Endodermal cell (in vitro differentiated cells): ENCODE data around the gene KDM8. TPM values are rescaled to one million over a fixed set of nuclear protein-coding genes. Genes with fewer than 3 reads are reported as not detected.
"Not testable (repeated sequence)": the region's sequence is repeated elsewhere in the genome, so short reads cannot be mapped to it uniquely, and the experiment has no call there.

Experiments used
- DNase-seq: peaks from one replicate; pipeline ENCODE4 v3.0.0-alpha.2; 2017
- H3K27ac ChIP-seq: 2 replicates; pipeline ENCODE4 v1.5.1; 2013; ENCODE audit warnings: mild to moderate bottlenecking, low read depth, low read length, moderate library complexity
- H3K27me3 ChIP-seq: 2 replicates; pipeline ENCODE4 v1.6.1; 2013; ENCODE audit warnings: mild to moderate bottlenecking, low read length, moderate library complexity; ENCODE audit not compliant: insufficient read depth, control insufficient read depth, poor library complexity, severe bottlenecking
- H3K36me3 ChIP-seq: 2 replicates; pipeline ENCODE4 v1.7.0; 2013; ENCODE audit warnings: mild to moderate bottlenecking, low read length, moderate library complexity; ENCODE audit not compliant: control insufficient read depth, insufficient read depth
- H3K4me1 ChIP-seq: one replicate; pipeline ENCODE4 v1.7.0; 2013; ENCODE audit warnings: low read length; ENCODE audit not compliant: control insufficient read depth, insufficient read depth
- H3K4me3 ChIP-seq: 2 replicates; pipeline ENCODE4 v1.5.1; 2013; ENCODE audit warnings: mild to moderate bottlenecking, low read length, moderate library complexity
- H3K9ac ChIP-seq: 2 replicates; pipeline ENCODE4 v1.6.1; 2013; ENCODE audit warnings: mild to moderate bottlenecking, low read length, moderate library complexity; ENCODE audit not compliant: poor library complexity, severe bottlenecking; ENCODE audit errors: extremely low read depth
- H3K9me3 ChIP-seq: 2 replicates; pipeline ENCODE4 v1.6.1; 2013; ENCODE audit warnings: mild to moderate bottlenecking, low read length, moderate library complexity; ENCODE audit not compliant: control insufficient read depth
- H3K27ac Mint-ChIP-seq: 2 replicates; pipeline ENCODE4 v1.8.0; 2020; ENCODE audit warnings: mixed read lengths
- H3K27me3 Mint-ChIP-seq: 2 replicates; pipeline ENCODE4 v1.8.0; 2021; ENCODE audit warnings: mild to moderate bottlenecking, mixed read lengths; ENCODE audit not compliant: insufficient read depth
- H3K36me3 Mint-ChIP-seq: 2 replicates; pipeline ENCODE4 v1.8.0; 2020; ENCODE audit warnings: low read depth, mixed read lengths
- H3K4me1 Mint-ChIP-seq: 2 replicates; pipeline ENCODE4 v1.8.0; 2020; ENCODE audit warnings: mixed read lengths
- H3K4me3 Mint-ChIP-seq: 2 replicates; pipeline ENCODE4 v1.8.0; 2020; ENCODE audit warnings: mild to moderate bottlenecking, moderate library complexity, mixed read lengths
- H3K9me3 Mint-ChIP-seq: 2 replicates; pipeline ENCODE4 v1.8.0; 2020; ENCODE audit warnings: mild to moderate bottlenecking, mixed read lengths
- WGBS, 2 experiments: methylation state at CpG; one replicate each; pipeline versions ENCODE4 v1.1.5 to v1.1.7; 2013; ENCODE audit warnings: missing lambda C conversion rate in 2 of 2, mixed read lengths in 1 of 2; ENCODE audit not compliant: insufficient coverage in 1 of 2, insufficient read length in 1 of 2; 5-methylcytosine and 5-hydroxymethylcytosine counted together
- total RNA-seq, 2 donors: library from RNA; stranded (reverse); fragmentation: NEBNext Ultra II Directional in 1 of 2; extraction: Animal tissue kit (Norgen Biotek cat#: 25700) in 1 of 2; gene quantifications; 2 replicates in 1 of 2; 3 replicates in 1 of 2; pipeline ENCODE4 v1.2.1, GENCODE V29; 2021
- TF ChIP-seq, protein P1 (sequence below): fragments of 200-600 bp; sonication (generic); conservative IDR thresholded peaks from 2 replicates; pipeline ENCODE4 v1.5.0; 2021; ENCODE audit warnings: antibody characterized with exemption, mild to moderate bottlenecking

The KDM8 gene
- total RNA-seq, 2 donors from 2014 or later, result 11.0 to 12.1 TPM

- peak overlapping the region; percentile 91 for H3K4me3 ChIP-seq
- H3K4me1 Mint-ChIP-seq, result peaks cover 27% of the 10 kb centered on the region
- H3K9ac ChIP-seq, result peak overlapping the region; percentile 87
- H3K9me3 ChIP-seq, result no peaks in the 10 kb centered on the region
- H3K27ac Mint-ChIP-seq, result peak overlapping the region; percentile 100
- no peaks in the 10 kb centered on the region for H3K27me3 Mint-ChIP-seq
- TF ChIP-seq, protein P1, sequence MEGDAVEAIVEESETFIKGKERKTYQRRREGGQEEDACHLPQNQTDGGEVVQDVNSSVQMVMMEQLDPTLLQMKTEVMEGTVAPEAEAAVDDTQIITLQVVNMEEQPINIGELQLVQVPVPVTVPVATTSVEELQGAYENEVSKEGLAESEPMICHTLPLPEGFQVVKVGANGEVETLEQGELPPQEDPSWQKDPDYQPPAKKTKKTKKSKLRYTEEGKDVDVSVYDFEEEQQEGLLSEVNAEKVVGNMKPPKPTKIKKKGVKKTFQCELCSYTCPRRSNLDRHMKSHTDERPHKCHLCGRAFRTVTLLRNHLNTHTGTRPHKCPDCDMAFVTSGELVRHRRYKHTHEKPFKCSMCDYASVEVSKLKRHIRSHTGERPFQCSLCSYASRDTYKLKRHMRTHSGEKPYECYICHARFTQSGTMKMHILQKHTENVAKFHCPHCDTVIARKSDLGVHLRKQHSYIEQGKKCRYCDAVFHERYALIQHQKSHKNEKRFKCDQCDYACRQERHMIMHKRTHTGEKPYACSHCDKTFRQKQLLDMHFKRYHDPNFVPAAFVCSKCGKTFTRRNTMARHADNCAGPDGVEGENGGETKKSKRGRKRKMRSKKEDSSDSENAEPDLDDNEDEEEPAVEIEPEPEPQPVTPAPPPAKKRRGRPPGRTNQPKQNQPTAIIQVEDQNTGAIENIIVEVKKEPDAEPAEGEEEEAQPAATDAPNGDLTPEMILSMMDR, result no peak
- no peaks in the 10 kb centered on the region for H3K27me3 ChIP-seq
- peak overlapping the region; percentile 42 for H3K27ac ChIP-seq
- peaks cover 11% of the 10 kb centered on the region for H3K4me1 ChIP-seq
- H3K36me3 ChIP-seq, result no peaks in the 10 kb centered on the region
- DNase-seq, result no peak
- peak overlapping the region; percentile 89 for H3K4me3 Mint-ChIP-seq
- no peaks in the 10 kb centered on the region for H3K36me3 Mint-ChIP-seq
- H3K9me3 Mint-ChIP-seq, result peaks cover 24% of the 10 kb centered on the region
- WGBS, 2 experiments, result 33 to 62% methylated on average over 7 to 14 of the region's 14 CpGs
These were observed 1.1 kb downstream of the KDM8 start for GRCh38 chr16:27204312-27204915.

DNA sequence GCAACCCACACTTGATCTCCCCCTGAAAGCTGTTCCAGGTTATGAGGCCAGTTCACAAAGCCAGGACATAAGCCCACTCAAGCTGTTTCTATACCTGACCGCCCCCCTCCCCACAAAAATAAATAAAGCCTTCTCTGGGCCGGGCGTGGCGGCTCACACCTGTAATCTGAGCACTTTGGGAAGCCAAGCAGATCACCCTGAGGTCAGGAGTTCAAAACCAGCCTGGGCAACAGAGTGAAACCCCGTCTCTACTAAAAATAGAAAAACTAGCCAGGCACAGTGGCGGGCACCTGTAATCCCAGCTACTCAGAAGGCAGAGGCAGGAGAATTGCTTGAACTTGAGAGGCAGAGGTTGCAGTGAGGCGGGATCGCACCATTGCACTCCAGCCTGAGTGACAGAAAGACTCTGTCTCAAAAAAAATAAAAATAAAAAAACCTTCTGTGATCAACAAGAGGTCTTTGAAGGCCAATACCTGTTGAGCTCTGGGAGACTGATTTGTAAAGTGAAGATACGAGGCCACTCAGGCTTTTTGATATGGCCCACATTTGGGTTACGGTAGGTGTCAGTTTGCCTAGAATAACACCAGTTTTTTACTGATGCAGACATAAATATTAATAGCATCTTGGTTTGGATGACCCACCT, 2.2 kb downstream of the KDM8 start:
- peak; percentile 22 for DNase-seq
- Mint-ChIP-seq H3K27ac (no peak overlapping the region), H3K27me3 (no peaks in the 10 kb centered on the region), H3K9me3 (peaks cover 17% of the 10 kb centered on the region), H3K36me3 (peaks cover 3% of the 10 kb centered on the region), H3K4me1 (peaks cover 27% of the 10 kb centered on the region), H3K4me3 (no peak overlapping the region)
- Histone ChIP-seq H3K27ac (no peak overlapping the region), H3K4me1 (peaks cover 11% of the 10 kb centered on the region), H3K27me3 (no peaks in the 10 kb centered on the region), H3K9ac (no peak overlapping the region), H3K36me3 (no peaks in the 10 kb centered on the region), H3K9me3 (no peaks in the 10 kb centered on the region), H3K4me3 (no peak overlapping the region)
- TF ChIP-seq, protein P1, result peak; percentile 29
- 91 to 93% methylated on average over 6 to 10 of the region's 10 CpGs for WGBS, 2 experiments

DNA sequence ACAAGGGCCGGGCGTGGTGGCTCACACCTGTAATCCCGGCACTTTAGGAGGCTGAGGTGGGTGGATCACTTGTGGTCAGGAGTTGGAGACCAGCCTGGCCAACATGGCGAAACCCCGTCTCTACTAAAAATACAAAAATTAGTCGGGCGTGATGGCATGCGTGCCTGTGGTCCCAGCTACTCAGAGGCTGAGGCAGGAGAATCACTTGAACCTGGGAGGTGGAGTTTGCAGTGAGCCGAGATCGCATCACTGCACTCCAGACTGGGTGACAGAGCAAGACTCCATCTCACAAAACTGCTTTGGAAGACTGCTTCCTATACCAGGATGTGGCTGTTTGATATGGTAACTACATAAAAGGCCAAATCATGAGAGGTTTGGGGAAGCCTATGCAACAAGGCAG, 3.8 kb downstream of the KDM8 start:
- 86 to 90% methylated on average over 7 to 10 of the region's 10 CpGs for WGBS, 2 experiments
- H3K4me1 Mint-ChIP-seq, result peaks cover 22% of the 10 kb centered on the region
- H3K4me3 Mint-ChIP-seq, H3K36me3 Mint-ChIP-seq, H3K27me3 ChIP-seq, H3K9ac ChIP-seq, DNase-seq, H3K4me3 ChIP-seq, H3K27ac ChIP-seq, H3K27me3 Mint-ChIP-seq, H3K36me3 ChIP-seq, H3K9me3 ChIP-seq, H3K27ac Mint-ChIP-seq, H3K9me3 Mint-ChIP-seq: not testable (repeated sequence)
- peaks cover 11% of the 10 kb centered on the region for H3K4me1 ChIP-seq
